ENCODE results near the gene SNX11.

The SNX11 gene

DNA sequence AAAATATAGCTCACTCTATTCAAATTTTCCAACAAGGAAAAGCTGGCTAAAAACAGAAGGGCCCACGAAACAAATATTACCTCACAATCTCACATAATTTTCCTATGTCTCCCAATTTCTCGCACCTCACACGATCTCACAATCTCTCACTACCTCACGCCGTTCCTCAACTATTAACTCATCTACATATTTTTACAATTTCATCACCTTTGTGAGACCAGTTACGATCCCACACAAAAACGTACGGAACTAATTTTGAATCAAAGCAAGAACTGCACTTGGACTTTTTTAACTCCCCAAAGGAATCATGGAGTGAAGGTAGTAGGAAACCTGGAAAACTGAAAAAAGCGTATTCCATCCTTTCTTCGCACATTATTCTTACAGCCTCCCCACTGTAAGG lies 7.4 kb upstream of the SNX11 start:
- no peak for DNase-seq (ENCODE audit: low read depth)

GRCh38 chr17:48100591-48101011 lies 7.0 kb upstream of the SNX11 start:
- no peak for DNase-seq (ENCODE audit: low read depth)

- DNase-seq (ENCODE audit: low read depth) = peak; percentile 88
Observed at GRCh38 chr17:48101012-48101720, 6.4 kb upstream of the SNX11 start, which contains the start of gene CBX1. TSS of gene CBX1 (minus strand) at chr17:48101478. CDS start at chr17:48077004, 24,474 bp downstream.

DNA sequence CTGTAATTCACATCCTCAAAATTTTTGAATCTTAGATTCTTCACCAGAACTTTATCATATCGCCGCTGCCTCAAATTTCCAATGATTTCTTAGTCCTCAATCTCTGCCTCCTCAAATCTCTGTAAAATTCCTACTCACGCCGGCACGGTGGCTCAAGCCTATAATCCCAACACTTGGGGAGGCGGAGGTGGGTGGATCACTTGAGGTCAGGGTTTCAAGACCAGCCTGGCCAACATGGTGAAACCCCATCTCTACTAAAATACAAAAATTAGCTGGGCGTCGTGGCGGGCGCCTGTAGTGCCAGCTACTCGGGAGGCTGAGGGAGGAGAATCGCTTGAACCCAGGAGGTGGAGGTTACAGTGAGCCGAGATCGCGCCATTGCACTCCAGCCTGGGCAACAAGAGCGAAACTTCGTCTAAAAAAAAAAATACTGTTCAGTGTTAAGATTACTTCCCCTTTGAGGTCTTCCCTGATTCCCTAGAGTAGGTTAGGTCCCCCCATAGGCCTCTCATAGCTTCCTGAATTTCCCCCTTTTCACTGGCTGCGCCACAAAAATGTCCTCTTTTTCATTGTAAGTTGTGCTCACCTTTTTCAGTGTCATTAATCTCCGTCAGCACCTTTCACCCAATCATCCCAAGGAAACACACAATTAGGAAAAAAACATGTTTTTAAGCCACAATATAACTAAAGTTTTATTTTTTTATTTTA lies 5.4 kb upstream of the SNX11 start:
- no peak for DNase-seq (ENCODE audit: low read depth)

GRCh38 chr17:48102798-48103715 lies 4.5 kb upstream of the SNX11 start:
- no peak for DNase-seq (ENCODE audit: low read depth)

GRCh38 chr17:48104440-48104839 lies 3.1 kb upstream of the SNX11 start:
- no peak for DNase-seq (ENCODE audit: low read depth)

GRCh38 chr17:48106802-48107136 lies 797 bp upstream of the SNX11 start:
- no peak for DNase-seq (ENCODE audit: low read depth)

GRCh38 chr17:48110761-48111160 lies 3.2 kb downstream of the SNX11 start:
- no peak for DNase-seq (ENCODE audit: low read depth)

- no peak for DNase-seq (ENCODE audit: low read depth)
Observed at GRCh38 chr17:48111937-48112241, 4.3 kb downstream of the SNX11 start.

GRCh38 chr17:48113201-48113676 lies 5.7 kb downstream of the SNX11 start:
- DNase-seq (ENCODE audit: low read depth) = no peak

DNA sequence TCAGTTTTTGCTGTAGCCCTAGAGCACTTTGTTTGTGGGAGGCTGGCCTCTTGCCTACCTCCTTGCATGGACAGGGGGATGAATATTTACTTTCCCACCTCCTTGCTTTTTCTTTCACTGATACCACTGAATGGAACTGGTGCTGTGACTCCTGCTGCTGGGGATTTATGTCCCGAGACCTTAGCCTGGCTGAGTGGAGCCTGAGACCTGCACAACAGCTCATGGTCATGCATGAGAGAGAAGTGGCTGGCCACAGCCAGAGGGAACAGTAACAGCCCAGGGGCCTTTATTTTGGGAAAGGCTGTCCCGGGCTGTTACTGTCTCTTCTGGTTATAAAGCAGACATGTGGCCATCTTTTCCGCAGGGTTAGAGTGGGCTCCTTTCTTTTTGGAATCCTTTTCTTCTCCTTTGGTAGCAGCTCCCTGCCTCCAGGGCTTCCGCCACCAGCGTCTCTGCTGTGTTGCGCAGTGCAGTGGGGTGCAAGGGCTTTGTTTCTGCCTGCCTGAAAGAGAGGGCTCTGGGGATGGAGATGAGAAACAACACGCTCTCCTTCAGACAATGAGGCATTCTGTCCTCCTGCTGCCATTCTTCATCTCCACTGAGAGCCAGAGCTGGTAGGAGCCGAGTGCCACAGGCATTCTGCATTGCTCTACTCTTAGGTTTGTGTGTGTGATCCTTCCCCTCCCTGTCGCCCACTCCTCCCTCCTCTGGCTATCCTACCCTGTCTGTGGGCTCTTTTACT lies 14.5 kb downstream of the SNX11 start:
- no peak for DNase-seq (ENCODE audit: low read depth)

DNA sequence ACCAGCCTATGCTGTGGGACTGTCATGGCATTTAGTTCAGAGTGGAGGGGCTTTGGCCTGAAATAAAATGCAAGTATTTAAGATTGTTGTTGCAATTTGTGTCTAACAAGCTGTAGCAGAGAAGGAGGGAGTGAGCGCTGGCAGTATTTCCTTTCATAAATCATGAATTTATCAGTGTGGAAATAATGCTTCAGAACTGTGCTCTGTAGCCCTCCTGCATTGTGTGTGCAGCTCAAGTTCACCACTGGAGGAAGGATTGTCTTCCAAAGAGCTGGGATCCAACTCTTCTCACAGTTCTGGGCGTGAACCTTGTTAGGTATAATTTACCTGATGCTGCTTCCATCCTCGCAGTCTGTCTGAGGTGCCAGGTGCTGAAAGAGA lies 15.1 kb downstream of the SNX11 start:
- DNase-seq (ENCODE audit: low read depth) = no peak

GRCh38 chr17:48123111-48123510 lies 15.5 kb downstream of the SNX11 start:
- no peak for DNase-seq (ENCODE audit: low read depth)

DNA sequence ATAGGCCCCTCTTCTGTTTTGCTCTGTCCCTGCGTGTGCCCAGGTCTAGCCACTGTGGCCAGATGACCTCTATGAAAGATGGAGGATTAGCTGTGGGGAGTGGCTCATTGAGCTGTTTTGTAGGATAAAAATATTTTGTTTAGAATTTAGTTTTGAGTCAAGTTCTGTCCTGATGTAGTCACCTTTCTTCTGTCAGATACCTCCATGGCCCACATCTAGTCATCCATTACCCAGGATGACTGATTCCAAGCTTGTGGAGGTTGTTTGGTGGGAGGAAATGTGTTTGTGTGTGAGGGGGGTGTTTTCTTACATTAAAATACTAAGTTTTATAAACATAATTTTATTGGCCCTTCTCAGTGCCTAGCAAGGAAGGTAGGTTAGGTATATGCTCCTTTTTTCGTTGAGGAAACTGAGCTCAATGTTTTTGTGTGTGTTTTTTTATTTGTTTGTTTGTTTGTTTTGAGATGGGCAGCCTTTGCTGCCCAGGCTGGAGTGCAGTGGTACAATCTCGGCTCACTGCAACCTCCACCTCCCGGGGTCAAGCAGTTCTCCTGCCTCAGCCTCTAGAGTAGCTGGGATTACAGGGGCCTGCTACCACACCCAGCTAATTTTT lies 16.3 kb downstream of the SNX11 start:
- no peak for DNase-seq (ENCODE audit: low read depth)

DNA sequence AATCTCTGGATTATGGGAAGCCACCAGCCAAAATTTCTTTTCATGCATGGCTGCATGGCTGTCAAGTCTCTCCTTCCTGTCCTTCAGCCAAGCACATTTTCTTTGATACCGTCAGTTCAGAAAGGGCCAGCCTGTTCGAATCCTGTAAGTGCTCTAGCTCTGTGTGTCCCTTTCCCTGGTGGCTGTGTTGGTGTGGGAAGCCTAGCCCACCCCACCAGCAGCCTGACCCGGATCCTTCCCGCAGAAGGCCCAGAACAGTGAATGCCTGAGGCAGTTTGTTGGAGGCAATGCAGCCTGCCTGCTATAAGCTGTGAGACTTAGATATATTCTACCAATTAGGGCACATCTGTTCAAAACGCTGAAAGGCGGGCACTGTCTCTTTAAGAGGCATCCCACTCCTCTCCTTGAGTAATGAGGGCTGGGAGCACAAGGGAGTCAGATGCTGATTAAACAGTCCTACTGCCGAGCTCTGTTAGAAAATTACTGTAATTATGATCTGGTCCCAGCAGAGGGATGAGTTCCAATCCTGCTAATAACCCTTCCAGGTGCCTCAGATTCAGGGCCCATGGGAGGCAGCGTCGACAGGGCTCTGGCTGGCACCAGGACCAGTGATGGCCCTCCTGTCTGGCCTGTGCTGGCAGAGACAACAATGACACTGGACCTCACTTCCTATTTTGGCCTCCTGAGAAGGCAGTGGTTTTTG lies 18.4 kb downstream of the SNX11 start:
- DNase-seq (ENCODE audit: low read depth) = no peak

GRCh38 chr17:48126532-48126850 lies 18.9 kb downstream of the SNX11 start:
- no peak for DNase-seq (ENCODE audit: low read depth)

DNA sequence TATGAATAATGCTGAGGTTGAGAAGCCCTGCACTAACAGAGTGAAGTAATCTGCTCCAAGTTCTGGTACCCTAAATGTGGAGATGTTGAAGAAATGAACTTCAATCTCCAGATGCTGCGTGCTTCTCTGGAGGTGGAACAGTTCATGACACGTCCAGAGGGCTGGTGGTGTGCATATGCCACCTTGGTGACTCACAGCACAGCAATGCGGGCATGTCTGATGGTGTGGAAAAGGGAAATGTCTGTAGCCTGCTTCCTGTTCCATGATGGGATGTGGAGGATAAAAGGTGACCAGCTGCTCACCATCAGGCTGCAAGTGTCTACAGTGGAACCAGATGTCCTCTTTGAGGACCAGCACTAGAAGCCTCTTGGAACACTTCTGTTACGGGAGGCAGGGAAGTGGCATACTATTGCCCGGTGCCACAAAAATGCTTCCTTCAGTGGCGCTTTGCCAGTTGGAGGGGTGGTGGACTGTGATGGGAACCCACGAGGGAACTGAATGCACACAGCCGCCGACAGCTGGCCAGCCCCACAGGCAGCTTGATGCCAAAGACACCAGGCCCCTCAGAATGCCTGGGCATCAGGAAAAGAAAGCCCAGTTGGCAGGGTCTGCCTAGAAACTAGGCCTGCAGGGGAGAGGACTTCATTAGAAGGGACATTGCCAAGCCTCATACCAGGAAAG lies 19.9 kb downstream of the SNX11 start:
- no peak for DNase-seq (ENCODE audit: low read depth)

GRCh38 chr17:48128400-48128799 lies 20.8 kb downstream of the SNX11 start:
- no peak for DNase-seq (ENCODE audit: low read depth)

DNA sequence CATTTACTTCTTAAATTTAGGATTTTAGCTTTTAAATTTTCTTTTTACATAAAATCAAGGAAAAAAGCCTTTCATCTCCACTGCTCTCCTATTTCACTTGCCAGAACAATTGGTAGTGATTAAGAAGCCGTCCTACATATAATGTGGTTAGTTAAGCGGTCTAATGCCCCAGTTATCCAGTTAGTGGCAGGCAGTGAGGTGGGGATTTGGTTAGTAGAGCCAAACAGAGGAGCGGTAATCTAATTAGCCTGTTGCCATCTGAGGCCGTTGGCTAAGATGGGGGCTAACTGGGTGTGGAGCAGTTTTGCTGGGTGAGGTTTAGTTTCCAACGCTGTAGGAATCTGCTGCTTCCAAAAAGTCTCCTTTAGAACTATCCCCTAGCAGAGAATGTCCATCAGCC lies 22.4 kb downstream of the SNX11 start:
- no peak for DNase-seq (ENCODE audit: low read depth)

- DNase-seq (ENCODE audit: low read depth) = no peak
Observed at GRCh38 chr17:48131216-48131824, 23.8 kb downstream of the SNX11 start.

Measured in stimulated activated CD8-positive, alpha-beta memory T cell treated with anti-CD3 and anti-CD28 coated beads, Interleukin-15, amount 100 ng/mL, for 24 hours (primary cell).